K562 (cell line): ENCODE data around the gene OR2V1. TPM values are rescaled to one million over a fixed set of nuclear protein-coding genes. Genes with fewer than 3 reads are reported as not detected.

Experiments used
- CBX3 ChIP-seq, 2 experiments: IDR thresholded peaks; 1 replicate in 1 of 2; 2 replicates in 1 of 2; pipeline ENCODE4 v1.6.1; 2012; ENCODE audit warnings: inconsistent platforms in 2 of 2, low read length in 2 of 2, borderline replicate concordance in 1 of 2, control low read depth in 1 of 2
- CEBPG ChIP-seq, 3 experiments: fragments of 200-800 bp in 1 of 3; sonication (Bioruptor generic) in 1 of 3; sonication (generic) in 1 of 3; formaldehyde crosslinking in 1 of 3; IDR thresholded peaks in 2 of 3; conservative IDR thresholded peaks in 1 of 3; 2 replicates each; pipeline versions ENCODE4 v1.6.1 to v1.8.0; 2016 to 2022; ENCODE audit warnings: missing compliant biosample characterization in 2 of 3, missing genetic modification characterization in 2 of 3, mild to moderate bottlenecking in 1 of 3, missing genetic modification reagents in 1 of 3
- CHD4 ChIP-seq: fragments of 200-600 bp; sonication (generic); IDR thresholded peaks from 3 replicates; pipeline ENCODE4 v1.6.1; 2012; ENCODE audit warnings: low read depth, mild to moderate bottlenecking, mixed read lengths, low read length, inconsistent platforms; ENCODE audit not compliant: insufficient read depth, insufficient replicate concordance, poor library complexity, severe bottlenecking
- CTBP1 ChIP-seq: fragments of 450-650 bp; IDR thresholded peaks from 2 replicates; pipeline ENCODE4 v1.6.1; 2016; ENCODE audit warnings: borderline replicate concordance
- EP400 ChIP-seq: fragments of 450-650 bp; IDR thresholded peaks from 2 replicates; pipeline ENCODE4 v1.6.1; 2017; ENCODE audit warnings: antibody characterized with exemption, mild to moderate bottlenecking, moderate library complexity
- FIP1L1 ChIP-seq: fragments of 200-400 bp; formaldehyde crosslinking; IDR thresholded peaks from 2 replicates; pipeline ENCODE4 v1.6.1; 2018; ENCODE audit warnings: mild to moderate bottlenecking, low read depth, low read length; ENCODE audit not compliant: poor library complexity, severe bottlenecking
- GATA2 ChIP-seq: sonication (generic); formaldehyde crosslinking; IDR thresholded peaks from 2 replicates; pipeline ENCODE4 v1.4.0; 2020; ENCODE audit warnings: mild to moderate bottlenecking, missing genetic modification reagents
- KDM5B ChIP-seq: fragments of 200-600 bp; sonication (generic); IDR thresholded peaks from 2 replicates; pipeline ENCODE4 v1.6.1; 2012; ENCODE audit warnings: low read depth, mild to moderate bottlenecking, moderate library complexity, low read length, control low read depth, inconsistent platforms; ENCODE audit not compliant: insufficient replicate concordance
- MAX ChIP-seq: sonication (generic); formaldehyde crosslinking; IDR thresholded peaks from 2 replicates; pipeline ENCODE4 v1.9.0; 2022; ENCODE audit warnings: mild to moderate bottlenecking, missing genetic modification reagents
- MBD1 ChIP-seq: fragments of 250-450 bp; sonication (Bioruptor Pico); IDR thresholded peaks from 2 replicates; pipeline ENCODE4 v1.8.0; 2022; ENCODE audit warnings: inconsistent platforms
- MITF ChIP-seq: IDR thresholded peaks from 2 replicates; pipeline ENCODE4 v1.6.1; 2014; ENCODE audit warnings: antibody characterized with exemption
- NBN ChIP-seq: fragments of 450-650 bp; IDR thresholded peaks from 2 replicates; pipeline ENCODE4 v1.6.1; 2016; ENCODE audit warnings: low read depth, mild to moderate bottlenecking
- PURB ChIP-seq: sonication (generic); formaldehyde crosslinking; IDR thresholded peaks from 2 replicates; pipeline ENCODE4 v1.9.0; 2021; ENCODE audit warnings: low read depth, mild to moderate bottlenecking, missing genetic modification reagents
- RBM15 ChIP-seq: fragments of 200-400 bp; formaldehyde crosslinking; IDR thresholded peaks from 2 replicates; pipeline ENCODE4 v1.6.1; 2018; ENCODE audit warnings: mild to moderate bottlenecking, low read length, moderate library complexity; ENCODE audit not compliant: insufficient read depth
- SMARCB1 ChIP-seq: IDR thresholded peaks from 2 replicates; pipeline ENCODE4 v1.6.1; 2011; ENCODE audit warnings: improper control_type of control experiment, low read depth; ENCODE audit not compliant: insufficient read length
- SMC3 ChIP-seq: conservative IDR thresholded peaks from 2 replicates; pipeline ENCODE4 v1.6.1; 2011; ENCODE audit warnings: low read depth, low read length, improper control_type of control experiment; ENCODE audit not compliant: insufficient read depth
- SRSF1 ChIP-seq: fragments of 200-400 bp; formaldehyde crosslinking; IDR thresholded peaks from 2 replicates; pipeline ENCODE4 v1.6.1; 2017; ENCODE audit warnings: mild to moderate bottlenecking, low read depth, low read length, moderate library complexity
- STAG1 ChIP-seq: sonication (generic); formaldehyde crosslinking; IDR thresholded peaks from 2 replicates; pipeline ENCODE4 v1.5.0; 2020; ENCODE audit warnings: missing genetic modification reagents, borderline replicate concordance
- YBX1 ChIP-seq: fragments of 450-650 bp; IDR thresholded peaks from 2 replicates; pipeline ENCODE4 v1.7.1; 2016; ENCODE audit warnings: mild to moderate bottlenecking
- ZBED1 ChIP-seq: IDR thresholded peaks from 2 replicates; pipeline ENCODE4 v1.6.1; 2014
- ZBTB9 ChIP-seq: fragments of 450-650 bp; formaldehyde crosslinking; IDR thresholded peaks from 2 replicates; pipeline ENCODE4 v1.4.0; 2020; ENCODE audit warnings: mild to moderate bottlenecking, moderate library complexity
- ZNF121 ChIP-seq: sonication (generic); formaldehyde crosslinking; conservative IDR thresholded peaks from 2 replicates; pipeline ENCODE4 v1.8.0; 2022; ENCODE audit warnings: missing genetic modification reagents
- ZNF766 ChIP-seq: fragments of 200-800 bp; sonication (Bioruptor generic); conservative IDR thresholded peaks from 2 replicates; pipeline ENCODE4 v1.6.1; 2016; ENCODE audit warnings: missing genetic modification characterization, missing compliant biosample characterization
- polyA plus RNA-seq, 8 experiments: library from polyadenylated mRNA; depleted of rRNA in 4 of 8; stranded (reverse) in 5 of 8; unstranded in 3 of 8; fragments of >200 nt; fragmentation: Nextera tagmentation in 2 of 8; fragmentation: Illumina TruSeq in 1 of 8; extraction: Ambion mirVana in 2 of 8; extraction: Trizol in 1 of 8; gene quantifications; 2 replicates each; pipeline versions ENCODE4 v1.2.1 to v1.2.3, GENCODE V29; 2011 to 2014; ENCODE audit warnings: inconsistent platforms in 1 of 8, missing spikeins in 1 of 8
- total RNA-seq, 7 experiments: library from RNA; depleted of rRNA in 6 of 7; stranded (reverse); fragments of >200 nt in 6 of 7; fragmentation: Illumina TruSeq in 2 of 7; extraction: Trizol in 2 of 7; gene quantifications; 2 replicates each; pipeline versions ENCODE4 v1.2.1 to v1.2.3, GENCODE V29; 2011 to 2021; ENCODE audit warnings: low replicate concordance in 1 of 7

OR2V1 gene
- total and polyA plus RNA-seq, 9 of the 15 experiments (the other 6 are each of a cell fraction or from before 2014, with no cell fraction given): 0.04 to 0.28 (median 0.15) TPM; not detected in 5

- TF ChIP-seq KDM5B (no peak), EP400 (peak; percentile 25; the same call in 1 of the 2 replicates), CEBPG (CRISPR knock-in tag; IDR thresholded peaks at IDR 0.05) (no peak), CEBPG (tag; conservative IDR thresholded peaks at IDR 0.05 in 1 of 2, IDR thresholded peaks at IDR 0.05 in 1 of 2) (no peak), GATA2 (peak; percentile 98), MAX (no peak), CTBP1 (peak; percentile 26; the same call in 1 of the 2 replicates), MITF (no peak), SMC3 (0 out of 2 replicates have a peak, but pooled peaks have one; percentile 20), ZNF766 (peak; percentile 95), CHD4 (no peak), FIP1L1 (no peak), SRSF1 (no peak), STAG1 (CRISPR knock-in tag) (no peak), PURB (CRISPR knock-in tag) (no peak), MBD1 (peak; percentile 76; the same call in 1 of the 2 replicates), ZBED1 (no peak), ZNF121 (CRISPR knock-in tag) (no peak), RBM15 (no peak), ZBTB9 (CRISPR knock-in tag) (no peak), SMARCB1 (peak; percentile 2), CBX3 (IDR thresholded peaks at IDR 0.05; ENCODE audit: borderline replicate concordance in 1 of 2, low read length in 2 of 2) (0 out of 3 replicates have a peak, but pooled peaks of 1 of the 2 experiments have one; percentile 29), YBX1 (no peak), NBN (peak; percentile 29)
These were observed 37.0 kb upstream of the OR2V1 start (continued) for GRCh38 chr5:181167814-181168488.
